ENCODE data around the gene LTV1.
A peak's percentile ranks its signal among the peaks of the same experiment; 100 is the strongest.

Gene LTV1

DNA sequence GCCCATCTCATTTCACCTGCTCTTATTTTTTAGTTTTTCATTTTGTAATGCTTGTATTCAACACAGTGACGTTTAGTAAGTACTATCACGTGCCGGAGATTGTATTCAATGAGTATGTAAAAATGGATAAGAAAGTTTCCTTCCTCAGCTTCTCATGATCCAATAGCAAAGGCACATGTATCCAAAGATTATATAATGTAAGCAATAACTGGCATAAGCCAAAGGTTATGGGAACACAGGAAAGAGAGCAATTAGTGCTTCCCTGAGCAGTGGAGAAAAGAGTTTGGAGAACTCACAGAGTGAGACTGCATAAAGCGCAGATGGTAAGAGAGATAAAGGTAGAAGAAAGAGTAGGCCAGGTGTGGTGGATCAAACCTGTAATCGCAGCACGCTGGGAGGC, 21.8 kb upstream of the LTV1 start:
- in situ Hi-C loops (cut with HindIII; ENCODE audit: low pct_ligation_motif_present, low sequenced_read_pairs) = no loop called here

GRCh38 chr6:143822584-143823024, 20.5 kb upstream of the LTV1 start:
- no peaks in the 10 kb centered on the region for H3K27me3 ChIP-seq (replicated peaks)
- in situ Hi-C loops (cut with HindIII; ENCODE audit: low pct_ligation_motif_present, low sequenced_read_pairs) = no loop called here
- H3K36me3 ChIP-seq (replicated peaks) = no peaks in the 10 kb centered on the region
- no peak overlapping the region for H3K27ac ChIP-seq
- peak; percentile 7 for DNase-seq
- no peak overlapping the region for H3K4me3 ChIP-seq (ENCODE audit: low read depth, low read length)
- no peak for TF ChIP-seq CTCF (IDR thresholded peaks at IDR 0.05; ENCODE audit: low read depth, low read length, missing control alignments)

More for the DNA sequence above, 21.8 kb upstream of the LTV1 start:
- H3K36me3 ChIP-seq (replicated peaks) = no peaks in the 10 kb centered on the region
- no peak for DNase-seq
- no peak overlapping the region for H3K4me3 ChIP-seq (ENCODE audit: low read depth, low read length)
- no peak overlapping the region for H3K27ac ChIP-seq
- TF ChIP-seq CTCF (IDR thresholded peaks at IDR 0.05; ENCODE audit: low read depth, low read length, missing control alignments) = no peak
- no peaks in the 10 kb centered on the region for H3K27me3 ChIP-seq (replicated peaks)

DNA sequence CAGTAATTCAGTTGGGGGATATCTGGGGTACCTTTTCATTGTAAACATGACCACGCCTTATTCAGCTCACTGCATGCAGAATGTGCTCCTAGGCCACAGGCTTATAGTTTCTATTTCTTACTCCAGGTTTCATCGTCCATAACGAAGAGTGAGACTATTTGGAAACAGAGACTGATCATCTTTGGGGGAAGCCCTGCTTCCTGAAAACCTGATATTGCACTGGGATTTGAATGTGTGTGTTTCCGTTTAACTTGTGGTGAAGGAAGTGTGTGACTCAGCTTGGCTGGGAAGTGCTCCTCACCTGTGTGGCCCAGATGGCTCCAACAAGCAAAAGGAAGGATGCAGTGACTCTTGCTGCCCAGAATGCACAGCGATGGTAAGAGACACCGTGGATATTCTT, 19.6 kb upstream of the LTV1 start:
- H3K4me3 ChIP-seq (ENCODE audit: low read depth, low read length) = no peak overlapping the region
- no peaks in the 10 kb centered on the region for H3K27me3 ChIP-seq (replicated peaks)
- no peak for TF ChIP-seq CTCF (IDR thresholded peaks at IDR 0.05; ENCODE audit: low read depth, low read length, missing control alignments)
- H3K36me3 ChIP-seq (replicated peaks) = no peaks in the 10 kb centered on the region
- in situ Hi-C loops (cut with HindIII; ENCODE audit: low pct_ligation_motif_present, low sequenced_read_pairs) = no loop called here
- no peak overlapping the region for H3K27ac ChIP-seq
- no peak for DNase-seq

DNA sequence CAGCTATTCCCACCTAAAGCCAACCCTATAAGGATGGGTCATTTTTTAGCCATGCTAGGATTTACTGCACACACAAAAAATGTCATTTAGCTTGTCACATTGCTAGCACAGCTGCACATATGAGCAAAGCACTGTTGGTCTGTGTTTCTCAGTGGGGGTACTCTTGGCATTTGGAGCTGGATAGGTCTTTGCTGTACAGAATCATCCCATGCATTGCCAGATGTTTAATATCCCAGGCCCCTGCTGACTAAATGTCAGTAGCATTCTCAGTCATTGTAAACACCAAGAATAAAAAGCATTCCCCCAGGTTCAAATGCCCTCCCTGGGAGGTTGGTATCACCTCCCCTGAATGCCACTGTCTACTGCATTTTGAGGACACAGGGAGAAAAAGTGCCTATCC, 14.6 kb upstream of the LTV1 start:
- H3K27me3 ChIP-seq (replicated peaks) = no peaks in the 10 kb centered on the region
- H3K27ac ChIP-seq = no peak overlapping the region
- H3K4me3 ChIP-seq (ENCODE audit: low read depth, low read length) = no peak overlapping the region
- in situ Hi-C loops (cut with HindIII; ENCODE audit: low pct_ligation_motif_present, low sequenced_read_pairs) = no loop called here
- no peak for DNase-seq
- no peak for TF ChIP-seq CTCF (IDR thresholded peaks at IDR 0.05; ENCODE audit: low read depth, low read length, missing control alignments)
- H3K36me3 ChIP-seq (replicated peaks) = no peaks in the 10 kb centered on the region

GRCh38 chr6:143836150-143836549, 7.0 kb upstream of the LTV1 start:
- H3K27me3 ChIP-seq (replicated peaks) = no peaks in the 10 kb centered on the region
- TF ChIP-seq CTCF (IDR thresholded peaks at IDR 0.05; ENCODE audit: low read depth, low read length, missing control alignments) = no peak
- no peak for DNase-seq
- in situ Hi-C loops (cut with HindIII; ENCODE audit: low pct_ligation_motif_present, low sequenced_read_pairs) = no loop called here
- H3K27ac ChIP-seq = no peak overlapping the region
- no peaks in the 10 kb centered on the region for H3K36me3 ChIP-seq (replicated peaks)
- H3K4me3 ChIP-seq (ENCODE audit: low read depth, low read length) = no peak overlapping the region

DNA sequence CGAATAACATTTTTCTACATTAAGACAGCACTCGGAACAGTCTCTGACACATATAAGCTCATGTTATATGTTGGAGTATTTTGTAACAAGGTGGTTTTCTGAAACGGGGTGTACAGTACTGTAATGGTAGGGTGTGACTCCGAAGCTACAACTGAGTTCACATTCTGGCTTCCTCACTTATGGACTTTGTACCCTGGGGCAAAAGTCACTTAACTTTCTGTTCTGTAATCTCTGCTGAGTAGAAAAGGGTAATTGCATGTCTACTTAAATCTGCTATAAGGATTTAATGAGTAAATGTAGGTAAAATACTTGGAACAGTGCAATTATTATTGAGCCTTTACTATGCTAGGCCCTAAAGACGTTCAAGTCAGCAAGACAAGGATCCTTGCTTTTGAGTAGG, 4.7 kb upstream of the LTV1 start:
- no peaks in the 10 kb centered on the region for H3K36me3 ChIP-seq (replicated peaks)
- no peak overlapping the region for H3K4me3 ChIP-seq (ENCODE audit: low read depth, low read length)
- no peak for TF ChIP-seq CTCF (IDR thresholded peaks at IDR 0.05; ENCODE audit: low read depth, low read length, missing control alignments)
- H3K27ac ChIP-seq = no peak overlapping the region
- H3K27me3 ChIP-seq (replicated peaks) = no peaks in the 10 kb centered on the region
- in situ Hi-C loops (cut with HindIII; ENCODE audit: low pct_ligation_motif_present, low sequenced_read_pairs) = no loop called here
- DNase-seq = no peak
